NT2/D1 (cell line): ENCODE data around the gene FKRP.
"Not testable (repeated sequence)": the region's sequence is repeated elsewhere in the genome, so short reads cannot be mapped to it uniquely, and the experiment has no call there.

Experiments
- DNase-seq: peaks from one replicate; pipeline ENCODE4 v3.0.0-alpha.2; 2011; ENCODE audit warnings: low read depth, low spot score
- H3K27me3 ChIP-seq: 2 replicates; pipeline ENCODE4 v1.6.0; 2011; ENCODE audit warnings: mild to moderate bottlenecking; ENCODE audit not compliant: insufficient read length, insufficient read depth
- H3K36me3 ChIP-seq: 2 replicates; pipeline ENCODE4 v1.6.1; 2011; ENCODE audit warnings: mild to moderate bottlenecking, low read length, mixed read lengths; ENCODE audit not compliant: insufficient read depth, insufficient read length
- H3K4me1 ChIP-seq: 2 replicates; pipeline ENCODE4 v1.5.1; 2011; ENCODE audit not compliant: insufficient read depth, insufficient read length
- H3K4me3 ChIP-seq: 2 replicates; pipeline ENCODE4 v1.5.1; 2011; ENCODE audit warnings: low read depth; ENCODE audit not compliant: insufficient read length
- H3K9ac ChIP-seq: 2 replicates; pipeline ENCODE4 v1.6.0; 2011; ENCODE audit warnings: low read depth; ENCODE audit not compliant: insufficient read length
- H3K9me3 ChIP-seq: 2 replicates; pipeline ENCODE4 v1.5.1; 2011; ENCODE audit warnings: mild to moderate bottlenecking, low read length; ENCODE audit not compliant: insufficient read depth
- SUZ12 ChIP-seq: IDR thresholded peaks from 2 replicates; pipeline ENCODE4 v1.6.1; 2011; ENCODE audit not compliant: insufficient read length, insufficient read depth; ENCODE audit errors: extremely low read depth
- YY1 ChIP-seq: IDR thresholded peaks from 2 replicates; pipeline ENCODE4 v1.6.1; 2011; ENCODE audit not compliant: insufficient read length, insufficient read depth
- ZNF274 ChIP-seq: IDR thresholded peaks from 2 replicates; pipeline ENCODE4 v1.6.1; 2011; ENCODE audit warnings: mild to moderate bottlenecking, low read depth, low read length

Gene FKRP

GRCh38 chr19:46759206-46759605 is 13.3 kb downstream of the FKRP start:
- no peak overlapping the region for H3K4me3 ChIP-seq
- no peaks in the 10 kb centered on the region for H3K27me3 ChIP-seq
- DNase-seq, result no peak
- peaks cover 19% of the 10 kb centered on the region for H3K36me3 ChIP-seq
- TF ChIP-seq ZNF274 (no peak), SUZ12 (no peak), YY1 (no peak)
- no peak overlapping the region for H3K9ac ChIP-seq
- H3K9me3 ChIP-seq, result no peaks in the 10 kb centered on the region
- H3K4me1 ChIP-seq, result peaks cover 2% of the 10 kb centered on the region

GRCh38 chr19:46759817-46760333 is 14.0 kb downstream of the FKRP start:
- no peak for TF ChIP-seq YY1
- TF ChIP-seq SUZ12, result no peak
- no peak for TF ChIP-seq ZNF274
- peaks cover 19% of the 10 kb centered on the region for H3K36me3 ChIP-seq
- H3K9ac ChIP-seq, result no peak overlapping the region
- H3K27me3 ChIP-seq, result no peaks in the 10 kb centered on the region
- no peak overlapping the region for H3K4me3 ChIP-seq
- H3K4me1 ChIP-seq, result peaks cover 2% of the 10 kb centered on the region
- no peaks in the 10 kb centered on the region for H3K9me3 ChIP-seq
- no peak for DNase-seq

- Histone ChIP-seq H3K27me3 (no peaks in the 10 kb centered on the region), H3K4me3 (no peak overlapping the region), H3K9me3 (no peaks in the 10 kb centered on the region), H3K36me3 (peaks cover 19% of the 10 kb centered on the region), H3K9ac (no peak overlapping the region), H3K4me1 (peaks cover 2% of the 10 kb centered on the region)
- DNase-seq, result no peak
- no peak for TF ChIP-seq YY1
- no peak for TF ChIP-seq ZNF274
- TF ChIP-seq SUZ12, result no peak
Observed at GRCh38 chr19:46760363-46760762, 14.5 kb downstream of the FKRP start.

- not testable (repeated sequence) for H3K4me1 ChIP-seq, H3K4me3 ChIP-seq, DNase-seq, H3K9ac ChIP-seq, H3K27me3 ChIP-seq, H3K9me3 ChIP-seq
- H3K36me3 ChIP-seq, result peaks cover 19% of the 10 kb centered on the region
Observed at GRCh38 chr19:46760897-46761296, 15.0 kb downstream of the FKRP start.

GRCh38 chr19:46761418-46761831 is 15.6 kb downstream of the FKRP start:
- DNase-seq, result no peak
- peaks cover 2% of the 10 kb centered on the region for H3K4me1 ChIP-seq
- H3K27me3 ChIP-seq, result no peaks in the 10 kb centered on the region
- H3K9ac ChIP-seq, result no peak overlapping the region
- peaks cover 15% of the 10 kb centered on the region for H3K36me3 ChIP-seq
- no peak for TF ChIP-seq ZNF274
- TF ChIP-seq YY1, result no peak
- TF ChIP-seq SUZ12, result no peak
- H3K9me3 ChIP-seq, result no peaks in the 10 kb centered on the region
- H3K4me3 ChIP-seq, result no peak overlapping the region

- Histone ChIP-seq H3K27me3 (no peaks in the 10 kb centered on the region), H3K4me3 (no peak overlapping the region), H3K9ac (no peak overlapping the region), H3K36me3 (peaks cover 8% of the 10 kb centered on the region), H3K4me1 (peaks cover 2% of the 10 kb centered on the region), H3K9me3 (no peaks in the 10 kb centered on the region)
- no peak for DNase-seq
- no peak for TF ChIP-seq SUZ12
- no peak for TF ChIP-seq ZNF274
- TF ChIP-seq YY1, result no peak
Observed at GRCh38 chr19:46762245-46762890, 16.5 kb downstream of the FKRP start.

- no peak overlapping the region for H3K9ac ChIP-seq
- DNase-seq, result no peak
- TF ChIP-seq ZNF274, result no peak
- no peaks in the 10 kb centered on the region for H3K9me3 ChIP-seq
- no peaks in the 10 kb centered on the region for H3K27me3 ChIP-seq
- H3K4me3 ChIP-seq, result no peak overlapping the region
- H3K4me1 ChIP-seq, result peaks cover 1% of the 10 kb centered on the region
- H3K36me3 ChIP-seq, result no peaks in the 10 kb centered on the region
Observed at GRCh38 chr19:46764817-46765291, 19.0 kb downstream of the FKRP start.
